ENCODE measurements around the gene TRAPPC12. TPM values are rescaled to one million over a fixed set of nuclear protein-coding genes. Genes with fewer than 3 reads are reported as not detected.

The TRAPPC12 gene
- total RNA-seq, 1 donor from 2014 or later = 121 TPM

DNA sequence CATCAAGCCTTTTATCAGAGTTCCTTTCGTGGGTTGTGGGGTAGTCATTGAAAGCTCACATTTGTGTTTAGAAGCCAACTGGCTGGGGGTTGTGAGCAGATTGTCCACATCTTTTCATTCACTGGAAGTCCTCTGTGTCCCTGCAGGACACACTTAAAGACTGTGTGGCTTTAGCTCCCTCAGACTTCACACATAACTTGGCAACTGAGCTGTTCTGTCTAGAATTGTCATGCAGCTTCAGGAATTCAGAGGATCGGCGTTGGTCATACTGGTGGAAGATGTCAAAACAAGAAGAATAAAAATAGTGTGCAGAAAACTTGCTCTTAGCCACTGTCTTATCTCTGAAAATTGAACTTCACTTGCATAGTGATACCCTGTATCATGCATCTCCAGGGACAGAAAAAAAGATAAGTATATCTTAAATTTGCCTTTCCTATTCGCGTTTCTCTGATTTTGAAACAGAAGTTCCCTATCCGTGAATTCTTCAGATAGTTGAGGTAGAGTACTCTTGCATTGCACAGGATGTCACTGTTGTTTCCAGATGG lies 49.6 kb downstream of the TRAPPC12 start:
- DNase-seq (ENCODE audit: low spot score, unreplicated experiment) = no peak
- Mint-ChIP-seq H3K27me3 (no peaks in the 10 kb centered on the region), H3K4me1 (ENCODE audit: low read depth) (no peaks in the 10 kb centered on the region), H3K9me3 (ENCODE audit: low read depth) (no peaks in the 10 kb centered on the region), H3K27ac (no peak overlapping the region), H3K36me3 (ENCODE audit: insufficient read depth) (peaks cover 20% of the 10 kb centered on the region), H3K4me3 (ENCODE audit: low read depth) (no peak overlapping the region)
- no peak for TF ChIP-seq CTCF (IDR thresholded peaks at IDR 0.05; ENCODE audit: unreplicated experiment)

GRCh38 chr2:3430172-3430571 lies 50.7 kb downstream of the TRAPPC12 start:
- Mint-ChIP-seq H3K27me3 (no peaks in the 10 kb centered on the region), H3K4me1 (ENCODE audit: low read depth) (no peaks in the 10 kb centered on the region), H3K36me3 (ENCODE audit: insufficient read depth) (peaks cover 15% of the 10 kb centered on the region), H3K27ac (no peak overlapping the region), H3K4me3 (ENCODE audit: low read depth) (no peak overlapping the region), H3K9me3 (ENCODE audit: low read depth) (no peaks in the 10 kb centered on the region)
- no peak for TF ChIP-seq CTCF (IDR thresholded peaks at IDR 0.05; ENCODE audit: unreplicated experiment)
- DNase-seq (ENCODE audit: low spot score, unreplicated experiment) = no peak

GRCh38 chr2:3430740-3431490 lies 51.4 kb downstream of the TRAPPC12 start:
- H3K9me3 Mint-ChIP-seq (ENCODE audit: low read depth) = no peaks in the 10 kb centered on the region
- no peak for TF ChIP-seq CTCF (IDR thresholded peaks at IDR 0.05; ENCODE audit: unreplicated experiment)
- H3K4me1 Mint-ChIP-seq (ENCODE audit: low read depth) = no peaks in the 10 kb centered on the region
- no peak overlapping the region for H3K27ac Mint-ChIP-seq
- no peak for DNase-seq (ENCODE audit: low spot score, unreplicated experiment)
- no peak overlapping the region for H3K4me3 Mint-ChIP-seq (ENCODE audit: low read depth)
- peaks cover 10% of the 10 kb centered on the region for H3K36me3 Mint-ChIP-seq (ENCODE audit: insufficient read depth)
- no peaks in the 10 kb centered on the region for H3K27me3 Mint-ChIP-seq

GRCh38 chr2:3432067-3432466 lies 52.6 kb downstream of the TRAPPC12 start:
- Mint-ChIP-seq H3K27me3 (no peaks in the 10 kb centered on the region), H3K36me3 (ENCODE audit: insufficient read depth) (peaks cover 10% of the 10 kb centered on the region), H3K4me1 (ENCODE audit: low read depth) (no peaks in the 10 kb centered on the region), H3K4me3 (ENCODE audit: low read depth) (no peak overlapping the region), H3K27ac (no peak overlapping the region), H3K9me3 (ENCODE audit: low read depth) (no peaks in the 10 kb centered on the region)
- no peak for TF ChIP-seq CTCF (IDR thresholded peaks at IDR 0.05; ENCODE audit: unreplicated experiment)
- DNase-seq (ENCODE audit: low spot score, unreplicated experiment) = no peak

- Mint-ChIP-seq H3K27me3 (no peaks in the 10 kb centered on the region), H3K4me1 (ENCODE audit: low read depth) (no peaks in the 10 kb centered on the region), H3K4me3 (ENCODE audit: low read depth) (no peak overlapping the region), H3K27ac (no peak overlapping the region), H3K9me3 (ENCODE audit: low read depth) (no peaks in the 10 kb centered on the region), H3K36me3 (ENCODE audit: insufficient read depth) (peaks cover 9% of the 10 kb centered on the region)
- DNase-seq (ENCODE audit: low spot score, unreplicated experiment) = no peak
- TF ChIP-seq CTCF (IDR thresholded peaks at IDR 0.05; ENCODE audit: unreplicated experiment) = no peak
Observed at GRCh38 chr2:3432693-3433338, 53.3 kb downstream of the TRAPPC12 start.

All from progenitor cell of endocrine pancreas (in vitro differentiated cells).